Measurements from ENCODE around the gene TMEM45B.

DNA sequence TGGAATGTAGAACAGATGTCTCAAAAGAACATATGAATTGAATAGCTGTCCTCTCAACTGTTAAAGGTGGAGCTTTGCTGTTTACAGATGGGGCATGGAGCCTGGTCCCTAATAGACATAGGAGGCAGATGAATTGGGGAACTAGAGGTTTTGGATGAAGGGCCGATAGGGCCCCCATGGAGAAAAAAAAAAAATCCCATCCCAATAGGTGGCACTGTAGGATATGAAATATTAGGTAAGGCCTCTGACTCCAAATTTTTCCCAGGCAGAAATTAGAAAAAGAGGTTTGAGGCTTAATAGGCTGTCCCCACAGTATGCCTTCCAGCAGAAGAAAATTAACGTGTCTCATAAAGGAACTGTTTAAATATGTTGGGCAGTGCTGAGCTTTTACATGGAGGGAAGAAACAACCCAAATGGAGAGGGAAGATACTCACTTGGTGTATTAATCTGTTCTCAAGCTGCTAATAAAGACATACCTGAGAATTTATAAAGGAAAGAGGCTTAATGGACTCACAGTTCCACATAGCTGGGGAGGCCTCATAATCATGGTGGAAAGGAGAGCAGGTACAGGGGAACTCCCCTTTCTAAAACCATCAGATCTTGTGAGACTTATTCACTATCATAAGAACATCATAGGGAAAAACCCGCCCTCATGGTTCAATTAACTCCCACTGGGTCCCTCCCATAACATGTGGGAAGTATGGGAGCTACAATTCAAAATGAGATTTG, 30.1 kb upstream of the TMEM45B start:
- TF ChIP-seq GATA2 (IDR thresholded peaks at IDR 0.05; ENCODE audit: low read depth, low read length): no peak
- no peak for TF ChIP-seq GATA3 (IDR thresholded peaks at IDR 0.05; ENCODE audit: low read depth, low read length)
